ENCODE measurements around the gene AKAP13. TPM values are rescaled to one million over a fixed set of nuclear protein-coding genes. Genes with fewer than 3 reads are reported as not detected.

The AKAP13 gene
- total RNA-seq, 1 experiment from 2014 or later, result 54.5 TPM

DNA sequence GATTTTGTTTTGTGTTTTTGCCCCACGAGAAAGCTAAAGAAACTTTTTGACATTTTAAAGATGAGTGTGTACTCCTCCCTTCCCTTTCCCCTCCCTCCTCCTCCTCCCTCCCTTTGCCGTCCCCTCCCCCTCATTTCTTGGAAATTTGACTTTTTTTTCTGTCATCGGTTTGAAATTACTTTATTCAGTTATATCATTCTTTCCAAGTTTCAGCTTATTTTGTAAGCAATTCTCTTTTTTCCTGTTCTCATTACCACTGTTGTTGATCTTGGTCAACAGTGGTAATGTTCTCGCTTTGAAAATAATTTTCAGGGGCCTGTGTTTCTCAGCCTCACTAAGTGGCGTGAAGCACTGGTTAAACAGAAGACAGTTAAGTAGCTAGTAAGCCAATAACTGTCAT is 178.4 kb downstream of the AKAP13 start:
- H3K4me3 ChIP-seq (ENCODE audit: low read depth, low read length, poor library complexity, severe bottlenecking), result no peak overlapping the region
- no peak for DNase-seq (ENCODE audit: low spot score)
- H3K36me3 ChIP-seq (ENCODE audit: insufficient read depth, low read length, poor library complexity, severe bottlenecking), result no peaks in the 10 kb centered on the region
- ChIA-PET POLR2A (ENCODE audit: low non-redundant PET) (no interaction called here), CTCF (no interaction called here)
- intact Hi-C loops (cut with micrococcal nuclease; ENCODE audit: unreplicated experiment), result no loop called here
- no peaks in the 10 kb centered on the region for H3K9me3 ChIP-seq (ENCODE audit: low read depth, low read length, poor library complexity, severe bottlenecking)
- H3K27ac ChIP-seq (ENCODE audit: low read depth, low read length, poor library complexity, severe bottlenecking), result no peak overlapping the region
- peaks cover 10% of the 10 kb centered on the region for H3K4me1 ChIP-seq (ENCODE audit: insufficient read depth, low read length, poor library complexity, severe bottlenecking)
- BruUV-seq (replicated peaks), result no TSS peak
- TF ChIP-seq EZH2 (IDR thresholded peaks at IDR 0.05; ENCODE audit: borderline replicate concordance, low read depth, low read length, poor library complexity, severe bottlenecking), result no peak
- TF ChIP-seq, protein P1, sequence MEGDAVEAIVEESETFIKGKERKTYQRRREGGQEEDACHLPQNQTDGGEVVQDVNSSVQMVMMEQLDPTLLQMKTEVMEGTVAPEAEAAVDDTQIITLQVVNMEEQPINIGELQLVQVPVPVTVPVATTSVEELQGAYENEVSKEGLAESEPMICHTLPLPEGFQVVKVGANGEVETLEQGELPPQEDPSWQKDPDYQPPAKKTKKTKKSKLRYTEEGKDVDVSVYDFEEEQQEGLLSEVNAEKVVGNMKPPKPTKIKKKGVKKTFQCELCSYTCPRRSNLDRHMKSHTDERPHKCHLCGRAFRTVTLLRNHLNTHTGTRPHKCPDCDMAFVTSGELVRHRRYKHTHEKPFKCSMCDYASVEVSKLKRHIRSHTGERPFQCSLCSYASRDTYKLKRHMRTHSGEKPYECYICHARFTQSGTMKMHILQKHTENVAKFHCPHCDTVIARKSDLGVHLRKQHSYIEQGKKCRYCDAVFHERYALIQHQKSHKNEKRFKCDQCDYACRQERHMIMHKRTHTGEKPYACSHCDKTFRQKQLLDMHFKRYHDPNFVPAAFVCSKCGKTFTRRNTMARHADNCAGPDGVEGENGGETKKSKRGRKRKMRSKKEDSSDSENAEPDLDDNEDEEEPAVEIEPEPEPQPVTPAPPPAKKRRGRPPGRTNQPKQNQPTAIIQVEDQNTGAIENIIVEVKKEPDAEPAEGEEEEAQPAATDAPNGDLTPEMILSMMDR (conservative IDR thresholded peaks at IDR 0.05; ENCODE audit: low read depth, low read length), result no peak
- no peaks in the 10 kb centered on the region for H3K27me3 ChIP-seq (replicated peaks; ENCODE audit: insufficient read depth, low read depth, low read length, poor library complexity)

- no peak for TF ChIP-seq EZH2 (IDR thresholded peaks at IDR 0.05; ENCODE audit: borderline replicate concordance, low read depth, low read length, poor library complexity, severe bottlenecking)
- TF ChIP-seq, protein P1 (conservative IDR thresholded peaks at IDR 0.05; ENCODE audit: low read depth, low read length), result no peak
- no peaks in the 10 kb centered on the region for H3K9me3 ChIP-seq (ENCODE audit: low read depth, low read length, poor library complexity, severe bottlenecking)
- no peak overlapping the region for H3K4me3 ChIP-seq (ENCODE audit: low read depth, low read length, poor library complexity, severe bottlenecking)
- H3K36me3 ChIP-seq (ENCODE audit: insufficient read depth, low read length, poor library complexity, severe bottlenecking), result no peaks in the 10 kb centered on the region
- peaks cover 10% of the 10 kb centered on the region for H3K4me1 ChIP-seq (ENCODE audit: insufficient read depth, low read length, poor library complexity, severe bottlenecking)
- no peak for DNase-seq (ENCODE audit: low spot score)
- intact Hi-C loops (cut with micrococcal nuclease; ENCODE audit: unreplicated experiment), result no loop called here
- H3K27ac ChIP-seq (ENCODE audit: low read depth, low read length, poor library complexity, severe bottlenecking), result no peak overlapping the region
- no TSS peak for BruUV-seq (replicated peaks)
- ChIA-PET CTCF (interaction anchor here (0.7 kb wide), 1 partner anchor 767 kb away, joined by 12 read pairs; no protein-coding TSS in a partner anchor), POLR2A (ENCODE audit: low non-redundant PET) (no interaction called here)
- H3K27me3 ChIP-seq (replicated peaks; ENCODE audit: insufficient read depth, low read depth, low read length, poor library complexity), result no peaks in the 10 kb centered on the region
Observed at GRCh38 chr15:85559530-85559929, 179.1 kb downstream of the AKAP13 start.

DNA sequence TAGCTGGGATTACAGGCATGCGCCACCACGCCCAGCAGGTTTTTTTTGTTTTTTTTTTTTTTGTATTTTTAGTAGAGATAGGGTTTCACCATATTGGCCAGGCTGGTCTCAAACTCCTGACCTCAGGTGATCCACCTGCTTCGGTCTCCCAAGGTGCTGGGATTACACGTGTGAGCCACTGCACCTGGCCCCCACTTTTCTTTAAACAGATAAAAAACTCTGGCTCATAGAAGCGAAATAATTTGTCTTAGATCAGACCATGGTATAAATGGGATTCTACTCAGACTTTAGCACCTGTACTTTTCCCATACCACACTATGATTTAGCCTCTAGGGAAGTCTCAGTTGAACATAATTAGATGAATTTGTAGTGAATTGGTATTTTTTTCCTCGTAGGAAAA is 182.4 kb downstream of the AKAP13 start:
- CTCF ChIA-PET, result no interaction called here
- BruUV-seq (replicated peaks), result no TSS peak
- intact Hi-C loops (cut with micrococcal nuclease; ENCODE audit: unreplicated experiment), result no loop called here

More for the DNA sequence above, 182.4 kb downstream of the AKAP13 start:
- H3K9me3 ChIP-seq (ENCODE audit: low read depth, low read length, poor library complexity, severe bottlenecking), result no peaks in the 10 kb centered on the region
- H3K36me3 ChIP-seq (ENCODE audit: insufficient read depth, low read length, poor library complexity, severe bottlenecking), result no peaks in the 10 kb centered on the region
- POLR2A ChIA-PET (ENCODE audit: low non-redundant PET), result interaction anchor here (0.7 kb wide), 1 partner anchor 13 kb away, joined by 17 read pairs; no protein-coding TSS in a partner anchor
- H3K4me1 ChIP-seq (ENCODE audit: insufficient read depth, low read length, poor library complexity, severe bottlenecking), result peaks cover 10% of the 10 kb centered on the region
- H3K27ac ChIP-seq (ENCODE audit: low read depth, low read length, poor library complexity, severe bottlenecking), result no peak overlapping the region
- no peak for DNase-seq (ENCODE audit: low spot score)
- no peak overlapping the region for H3K4me3 ChIP-seq (ENCODE audit: low read depth, low read length, poor library complexity, severe bottlenecking)
- no peaks in the 10 kb centered on the region for H3K27me3 ChIP-seq (replicated peaks; ENCODE audit: insufficient read depth, low read depth, low read length, poor library complexity)
- TF ChIP-seq, protein P1 (conservative IDR thresholded peaks at IDR 0.05; ENCODE audit: low read depth, low read length), result no peak
- no peak for TF ChIP-seq EZH2 (IDR thresholded peaks at IDR 0.05; ENCODE audit: borderline replicate concordance, low read depth, low read length, poor library complexity, severe bottlenecking)

Data from A673 (cell line).